SH-SY5Y (cell line): ENCODE data around the gene CYB5B.

Experiments used
- GATA2 ChIP-seq: IDR thresholded peaks from 2 replicates; pipeline ENCODE4 v1.6.1; 2011; ENCODE audit warnings: mild to moderate bottlenecking, low read depth, low read length
- GATA3 ChIP-seq: IDR thresholded peaks from 2 replicates; pipeline ENCODE4 v1.6.1; 2011; ENCODE audit warnings: low read depth, mild to moderate bottlenecking, low read length, moderate library complexity

- no peak for TF ChIP-seq GATA3
- no peak for TF ChIP-seq GATA2
These were observed 73.6 kb downstream of the CYB5B start for GRCh38 chr16:69497876-69498596.
